Activated CD4-positive, alpha-beta T cell treated with anti-CD3 and anti-CD28 coated beads, Interleukin-2, amount 10 ng/mL, durations not matched to agents 7 days and 5 days (primary cell): ENCODE data around the gene PBX3. TPM values are rescaled to one million over a fixed set of nuclear protein-coding genes. Genes with fewer than 3 reads are reported as not detected.

ENCODE experiments used
- CTCF ChIA-PET: fragments of 350-600 bp; sonication (Branson Sonifier 250); formaldehyde crosslinking; loops from one replicate; lab custom pipeline; 2021; ENCODE audit warnings: antibody characterized with exemption; lab: Charles Lee
- POLR2A ChIA-PET: fragments of 350-600 bp; sonication (Branson Sonifier 250); formaldehyde crosslinking; loops from one replicate; lab custom pipeline; 2021; ENCODE audit warnings: antibody characterized with exemption; lab: Charles Lee
- DNase-seq: peaks from one replicate; pipeline ENCODE4 v3.0.0-alpha.2; 2020
- H3K27ac Mint-ChIP-seq: one replicate; pipeline ENCODE4 v1.8.0; 2021; ENCODE audit warnings: mild to moderate bottlenecking, moderate library complexity, mixed read lengths
- H3K27me3 Mint-ChIP-seq: one replicate; pipeline ENCODE4 v1.8.0; 2021; ENCODE audit warnings: mixed read lengths
- H3K36me3 Mint-ChIP-seq: one replicate; pipeline ENCODE4 v1.8.0; 2021; ENCODE audit warnings: low read depth, mixed read lengths
- H3K4me1 Mint-ChIP-seq: one replicate; pipeline ENCODE4 v1.8.0; 2021; ENCODE audit warnings: mixed read lengths
- H3K4me3 Mint-ChIP-seq: one replicate; pipeline ENCODE4 v1.8.0; 2021; ENCODE audit warnings: mild to moderate bottlenecking, moderate library complexity, mixed read lengths
- H3K9me3 Mint-ChIP-seq: one replicate; pipeline ENCODE4 v1.8.0; 2021; ENCODE audit warnings: mixed read lengths
- total RNA-seq, 2 experiments: library from RNA; stranded (reverse); gene quantifications; one replicate each; pipeline ENCODE4 v1.2.3, GENCODE V29; 2021

PBX3 gene
- total RNA-seq, 2 experiments from 2014 or later: 21.5 to 22.5 TPM

GRCh38 chr9:126001581-126002225 is 254.5 kb downstream of the PBX3 start:
- no peak overlapping the region for H3K4me3 Mint-ChIP-seq
- no peak overlapping the region for H3K27ac Mint-ChIP-seq
- no peaks in the 10 kb centered on the region for H3K36me3 Mint-ChIP-seq
- CTCF ChIA-PET: no interaction called here
- POLR2A ChIA-PET: no interaction called here
- no peak for DNase-seq
- no peaks in the 10 kb centered on the region for H3K4me1 Mint-ChIP-seq
- H3K9me3 Mint-ChIP-seq: no peaks in the 10 kb centered on the region
- no peaks in the 10 kb centered on the region for H3K27me3 Mint-ChIP-seq

- Mint-ChIP-seq H3K4me1 (no peaks in the 10 kb centered on the region), H3K27ac (no peak overlapping the region), H3K4me3 (no peak overlapping the region), H3K27me3 (no peaks in the 10 kb centered on the region), H3K36me3 (no peaks in the 10 kb centered on the region), H3K9me3 (no peaks in the 10 kb centered on the region)
- POLR2A ChIA-PET: no interaction called here
- CTCF ChIA-PET: no interaction called here
- DNase-seq: no peak
Measured at GRCh38 chr9:126002476-126003350, 255.5 kb downstream of the PBX3 start.

- H3K27ac Mint-ChIP-seq: no peak overlapping the region
- H3K4me3 Mint-ChIP-seq: no peak overlapping the region
- CTCF ChIA-PET: no interaction called here
- H3K27me3 Mint-ChIP-seq: no peaks in the 10 kb centered on the region
- no peaks in the 10 kb centered on the region for H3K36me3 Mint-ChIP-seq
- DNase-seq: no peak
- H3K4me1 Mint-ChIP-seq: no peaks in the 10 kb centered on the region
- peaks cover 20% of the 10 kb centered on the region for H3K9me3 Mint-ChIP-seq
- POLR2A ChIA-PET: no interaction called here
Measured at GRCh38 chr9:126009047-126009446, 261.9 kb downstream of the PBX3 start.

GRCh38 chr9:126014726-126015125 is 267.6 kb downstream of the PBX3 start:
- Mint-ChIP-seq H3K27me3 (no peaks in the 10 kb centered on the region), H3K4me3 (no peak overlapping the region), H3K36me3 (no peaks in the 10 kb centered on the region), H3K4me1 (no peaks in the 10 kb centered on the region), H3K9me3 (peaks cover 2% of the 10 kb centered on the region), H3K27ac (no peak overlapping the region)
- ChIA-PET POLR2A (no interaction called here), CTCF (no interaction called here)
- DNase-seq: no peak

GRCh38 chr9:126015424-126015823 is 268.3 kb downstream of the PBX3 start:
- Mint-ChIP-seq H3K4me1 (no peaks in the 10 kb centered on the region), H3K27ac (no peak overlapping the region), H3K4me3 (no peak overlapping the region), H3K9me3 (no peaks in the 10 kb centered on the region), H3K27me3 (no peaks in the 10 kb centered on the region), H3K36me3 (no peaks in the 10 kb centered on the region)
- CTCF ChIA-PET: no interaction called here
- DNase-seq: no peak
- POLR2A ChIA-PET: no interaction called here

GRCh38 chr9:126016579-126017290 is 269.6 kb downstream of the PBX3 start:
- POLR2A ChIA-PET: no interaction called here
- no peaks in the 10 kb centered on the region for H3K4me1 Mint-ChIP-seq
- CTCF ChIA-PET: no interaction called here
- no peaks in the 10 kb centered on the region for H3K9me3 Mint-ChIP-seq
- no peaks in the 10 kb centered on the region for H3K27me3 Mint-ChIP-seq
- DNase-seq: no peak
- no peak overlapping the region for H3K27ac Mint-ChIP-seq
- H3K36me3 Mint-ChIP-seq: no peaks in the 10 kb centered on the region
- H3K4me3 Mint-ChIP-seq: no peak overlapping the region

Other genes with a start within 250 kb of the PBX3 start
- 10 to 100 TPM; 58.7 to 63.6 TPM for gene MAPKAP1, start 40.2 kb upstream of the PBX3 start, total RNA-seq